Nephron (organoid): ENCODE measurements around the gene CFL1.
A peak's percentile ranks its signal among the peaks of the same experiment; 100 is the strongest.

Experiments
- H3K27ac Mint-ChIP-seq, 3 experiments: 2 replicates each; pipeline ENCODE4 v1.8.0; 2020; ENCODE audit warnings: mixed read lengths in 3 of 3, mild to moderate bottlenecking in 2 of 3, moderate library complexity in 1 of 3
- H3K27me3 Mint-ChIP-seq: 2 replicates; pipeline ENCODE4 v1.8.0; 2021; ENCODE audit warnings: low read depth, mild to moderate bottlenecking, moderate library complexity, mixed read lengths
- H3K36me3 Mint-ChIP-seq: 2 replicates; pipeline ENCODE4 v1.8.0; 2020; ENCODE audit warnings: low read depth, mixed read lengths
- H3K4me1 Mint-ChIP-seq: 2 replicates; pipeline ENCODE4 v1.8.0; 2020; ENCODE audit warnings: mixed read lengths
- H3K4me3 Mint-ChIP-seq, 3 experiments: 2 replicates each; pipeline ENCODE4 v1.8.0; 2020; ENCODE audit warnings: mild to moderate bottlenecking in 3 of 3, mixed read lengths in 3 of 3, moderate library complexity in 2 of 3
- H3K9me3 Mint-ChIP-seq: 2 replicates; pipeline ENCODE4 v1.8.0; 2020; ENCODE audit warnings: mixed read lengths
- TF ChIP-seq, protein P1 (sequence below), 3 experiments: fragments of 200-600 bp; sonication (generic); IDR thresholded peaks; one replicate each; pipeline ENCODE4 v1.5.0; 2021; ENCODE audit warnings: antibody characterized with exemption in 3 of 3; ENCODE audit not compliant: unreplicated experiment in 3 of 3

CFL1 gene

DNA sequence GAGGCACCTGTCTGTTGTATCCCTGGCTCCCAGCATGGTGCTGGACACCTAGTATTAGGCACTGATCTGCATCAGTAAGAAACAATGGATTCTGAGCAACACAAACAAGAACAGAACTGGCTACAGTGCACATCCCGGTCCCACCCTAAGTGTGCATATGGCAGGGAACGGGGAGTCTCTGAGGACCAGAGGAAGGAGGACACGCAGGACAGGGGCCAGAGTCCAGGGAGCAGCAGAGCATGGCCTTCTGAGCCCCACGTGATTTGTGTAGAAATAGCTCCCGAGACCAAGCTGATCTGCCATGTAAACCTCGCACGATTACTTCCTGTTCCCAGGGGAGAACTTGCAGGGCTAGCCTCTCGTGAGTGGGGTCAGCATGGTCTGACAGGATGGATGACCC lies 36.9 kb downstream of the CFL1 start:
- TF ChIP-seq, protein P1, sequence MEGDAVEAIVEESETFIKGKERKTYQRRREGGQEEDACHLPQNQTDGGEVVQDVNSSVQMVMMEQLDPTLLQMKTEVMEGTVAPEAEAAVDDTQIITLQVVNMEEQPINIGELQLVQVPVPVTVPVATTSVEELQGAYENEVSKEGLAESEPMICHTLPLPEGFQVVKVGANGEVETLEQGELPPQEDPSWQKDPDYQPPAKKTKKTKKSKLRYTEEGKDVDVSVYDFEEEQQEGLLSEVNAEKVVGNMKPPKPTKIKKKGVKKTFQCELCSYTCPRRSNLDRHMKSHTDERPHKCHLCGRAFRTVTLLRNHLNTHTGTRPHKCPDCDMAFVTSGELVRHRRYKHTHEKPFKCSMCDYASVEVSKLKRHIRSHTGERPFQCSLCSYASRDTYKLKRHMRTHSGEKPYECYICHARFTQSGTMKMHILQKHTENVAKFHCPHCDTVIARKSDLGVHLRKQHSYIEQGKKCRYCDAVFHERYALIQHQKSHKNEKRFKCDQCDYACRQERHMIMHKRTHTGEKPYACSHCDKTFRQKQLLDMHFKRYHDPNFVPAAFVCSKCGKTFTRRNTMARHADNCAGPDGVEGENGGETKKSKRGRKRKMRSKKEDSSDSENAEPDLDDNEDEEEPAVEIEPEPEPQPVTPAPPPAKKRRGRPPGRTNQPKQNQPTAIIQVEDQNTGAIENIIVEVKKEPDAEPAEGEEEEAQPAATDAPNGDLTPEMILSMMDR (IDR thresholded peaks at IDR 0.05; ENCODE audit: unreplicated experiment in 3 of 3) = no peak
- peaks cover 4% of the 10 kb centered on the region for H3K36me3 Mint-ChIP-seq

DNA sequence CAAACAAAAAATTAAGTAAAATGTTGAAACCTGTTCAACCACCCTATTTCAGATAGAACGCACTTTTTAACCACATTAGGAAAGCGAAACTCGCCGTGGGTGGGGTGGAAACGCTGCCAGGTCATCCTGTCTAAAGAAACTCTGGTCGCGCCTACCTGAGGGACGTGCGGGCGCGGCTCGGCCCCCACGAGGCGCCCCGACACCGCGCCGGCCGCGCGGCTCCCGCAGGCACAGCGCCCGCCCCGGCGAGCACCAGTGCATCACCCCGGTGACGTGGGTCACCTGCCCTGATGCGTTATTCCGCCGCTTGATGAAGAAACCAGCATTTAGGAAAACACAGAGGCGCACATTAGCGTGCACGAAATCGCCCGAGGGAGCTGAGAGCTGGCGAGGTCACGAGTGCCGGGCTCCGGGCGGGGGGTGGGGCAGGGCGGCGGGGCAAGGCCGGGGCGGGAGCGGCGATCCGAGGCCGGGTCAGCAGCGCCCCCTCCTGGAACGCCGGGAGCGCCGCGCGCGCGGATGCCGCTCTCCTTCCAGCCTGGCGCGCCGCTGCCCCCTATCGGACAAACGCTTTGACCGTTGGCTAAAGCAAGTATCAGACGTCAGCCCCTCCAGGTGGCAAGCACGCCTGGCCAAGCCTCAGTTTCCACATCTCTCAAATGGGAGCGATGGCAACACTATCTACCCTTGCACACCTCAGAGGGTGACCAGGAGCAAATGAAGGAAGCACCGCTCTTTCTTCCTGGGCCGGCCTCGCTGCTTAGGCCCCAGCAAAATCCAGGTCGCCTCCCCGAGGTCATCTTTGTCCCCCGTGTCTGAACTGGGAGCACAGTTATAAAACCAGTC lies 39.9 kb downstream of the CFL1 start:
- Mint-ChIP-seq H3K36me3 (peaks cover 4% of the 10 kb centered on the region), H3K27me3 (no peaks in the 10 kb centered on the region), H3K4me3 (peak overlapping the region; percentile 84 to 91 (median 88)), H3K4me1 (peaks cover 5% of the 10 kb centered on the region), H3K9me3 (no peaks in the 10 kb centered on the region), H3K27ac (peak overlapping the region; percentile 49 to 95 (median 92))
- TF ChIP-seq, protein P1 (IDR thresholded peaks at IDR 0.05; ENCODE audit: unreplicated experiment in 3 of 3) = peak; percentile 100

More for the DNA sequence above, 36.9 kb downstream of the CFL1 start:
- Mint-ChIP-seq H3K4me3 (no peak overlapping the region), H3K4me1 (peaks cover 5% of the 10 kb centered on the region), H3K9me3 (no peaks in the 10 kb centered on the region), H3K27ac (peak overlapping the region in 2 of 3 experiments; percentile 61 to 86), H3K27me3 (no peaks in the 10 kb centered on the region)

DNA sequence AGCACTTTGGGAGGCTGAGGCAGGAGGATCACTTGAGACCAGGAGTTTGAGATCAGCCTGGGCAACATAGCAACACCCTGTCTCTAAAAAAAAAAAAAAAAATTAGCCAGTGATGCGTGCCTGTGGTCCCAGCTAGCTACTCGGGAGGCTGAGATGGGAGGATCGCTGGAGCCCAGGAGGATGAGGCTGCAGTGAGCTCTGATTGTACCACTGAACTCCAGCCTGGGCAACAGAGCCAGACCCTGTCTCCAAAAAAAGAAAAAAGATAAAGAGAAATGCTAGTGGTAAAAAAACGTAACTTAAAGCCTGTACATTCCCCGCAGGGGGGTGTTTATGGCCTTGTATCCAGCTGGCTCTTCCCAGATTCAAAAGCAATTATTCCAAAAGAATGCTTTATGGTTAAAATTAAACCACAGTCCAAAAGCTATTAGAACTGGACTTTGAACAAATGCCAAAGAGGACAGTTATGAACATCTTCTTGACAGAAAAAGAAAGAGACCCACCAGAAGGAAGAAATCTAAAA lies 40.6 kb downstream of the CFL1 start:
- Mint-ChIP-seq H3K27ac (peak overlapping the region; percentile 49 to 95 (median 92)), H3K4me1 (peaks cover 5% of the 10 kb centered on the region), H3K9me3 (no peaks in the 10 kb centered on the region), H3K4me3 (peak overlapping the region; percentile 84 to 91 (median 88)), H3K27me3 (no peaks in the 10 kb centered on the region), H3K36me3 (peaks cover 4% of the 10 kb centered on the region)
- TF ChIP-seq, protein P1 (IDR thresholded peaks at IDR 0.05; ENCODE audit: unreplicated experiment in 3 of 3) = no peak

DNA sequence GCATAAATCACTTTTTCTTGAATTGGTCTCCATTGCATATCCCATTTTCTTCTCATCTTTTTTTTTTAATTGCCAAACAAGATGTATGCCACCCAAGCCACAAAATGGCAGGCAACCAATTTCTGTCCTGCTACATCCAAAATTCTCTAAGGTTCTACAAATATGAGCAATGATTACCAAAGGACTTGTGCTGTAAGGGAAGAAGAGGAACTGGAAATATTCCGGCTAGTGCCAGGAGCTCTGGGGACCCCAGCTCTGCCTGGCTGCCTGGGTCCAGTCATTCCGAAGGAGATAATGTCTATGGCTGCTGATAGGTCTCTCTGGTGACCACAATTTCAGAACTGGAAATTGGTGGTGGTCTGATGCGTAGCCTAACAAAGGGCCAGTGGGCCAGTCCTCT lies 41.3 kb downstream of the CFL1 start:
- Mint-ChIP-seq H3K4me1 (peaks cover 5% of the 10 kb centered on the region), H3K27ac (peak overlapping the region; percentile 1 to 28 (median 19)), H3K4me3 (peak overlapping the region; percentile 84 to 91 (median 88))

DNA sequence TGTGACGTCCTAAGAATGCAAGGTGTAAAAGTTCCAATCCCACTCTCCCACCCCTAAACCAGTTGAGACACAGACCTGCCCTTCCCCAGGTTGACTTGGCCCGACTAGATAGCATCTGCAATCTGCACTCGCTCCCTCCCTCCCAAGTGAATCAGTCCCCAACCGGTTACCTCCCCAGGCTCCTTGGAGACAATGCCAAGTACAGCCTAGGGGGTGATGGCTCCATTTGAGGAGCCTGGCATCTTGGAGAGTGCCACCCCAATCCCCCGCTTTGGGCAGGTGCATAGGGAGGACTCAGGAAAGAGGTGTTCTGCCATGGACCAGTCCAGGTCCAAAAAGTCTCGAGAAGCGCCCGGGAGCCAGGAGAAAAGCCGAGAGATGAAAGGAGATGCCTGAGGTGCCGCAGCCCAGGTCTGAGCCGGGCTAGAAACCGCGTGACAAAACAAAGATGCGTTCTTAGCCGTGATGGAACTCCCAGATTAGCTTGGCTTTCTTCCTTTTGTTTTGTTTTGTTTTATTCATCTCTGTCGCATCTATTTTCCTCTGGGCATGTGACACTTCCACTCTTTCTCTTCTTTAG lies 42.9 kb downstream of the CFL1 start:
- no peaks in the 10 kb centered on the region for H3K9me3 Mint-ChIP-seq

More for the DNA sequence above, 41.3 kb downstream of the CFL1 start:
- Mint-ChIP-seq H3K27me3 (no peaks in the 10 kb centered on the region), H3K9me3 (no peaks in the 10 kb centered on the region), H3K36me3 (peaks cover 4% of the 10 kb centered on the region)
- TF ChIP-seq, protein P1 (IDR thresholded peaks at IDR 0.05; ENCODE audit: unreplicated experiment in 3 of 3) = no peak

More for the DNA sequence above, 42.9 kb downstream of the CFL1 start:
- H3K4me3 Mint-ChIP-seq = no peak overlapping the region
- TF ChIP-seq, protein P1 (IDR thresholded peaks at IDR 0.05; ENCODE audit: unreplicated experiment in 3 of 3) = no peak
- H3K4me1 Mint-ChIP-seq = peaks cover 5% of the 10 kb centered on the region
- H3K27me3 Mint-ChIP-seq = no peaks in the 10 kb centered on the region
- H3K27ac Mint-ChIP-seq = no peak overlapping the region
- H3K36me3 Mint-ChIP-seq = peaks cover 4% of the 10 kb centered on the region
